ENCODE results near the gene MDM1.

- no peak for TF ChIP-seq CTCF (IDR thresholded peaks at IDR 0.05; ENCODE audit: low read depth, low read length, missing input control)
- TF ChIP-seq JUND (IDR thresholded peaks at IDR 0.05): no peak
- no peak for TF ChIP-seq TAF1 (conservative IDR thresholded peaks at IDR 0.05)
- TF ChIP-seq RAD21 (IDR thresholded peaks at IDR 0.05): no peak
- TF ChIP-seq EGR1 (IDR thresholded peaks at IDR 0.05; ENCODE audit: low read depth in 2 of 2): no peak
- TF ChIP-seq GABPA (IDR thresholded peaks at IDR 0.05 in 1 of 2, conservative IDR thresholded peaks at IDR 0.05 in 1 of 2): no peak
- TF ChIP-seq ZBTB33 (IDR thresholded peaks at IDR 0.05): no peak
- no peak for TF ChIP-seq HNF4G (IDR thresholded peaks at IDR 0.05)
These were observed 8.5 kb upstream of the MDM1 start for GRCh38 chr12:68340404-68341270.
